Dermis blood vessel endothelial cell (primary cell): ENCODE results near the gene GRB10. TPM values are rescaled to one million over a fixed set of nuclear protein-coding genes. Genes with fewer than 3 reads are reported as not detected.

ENCODE experiments used
- DNase-seq: peaks from one replicate; pipeline ENCODE4 v3.0.0; 2010
- total RNA-seq: library from RNA; depleted of rRNA; stranded (reverse); fragments of >200 nt; gene quantifications from 2 replicates; pipeline ENCODE4 v1.2.3, GENCODE V29; 2014

Gene GRB10
- total RNA-seq, 1 donor from 2014 or later, result 223 TPM

DNA sequence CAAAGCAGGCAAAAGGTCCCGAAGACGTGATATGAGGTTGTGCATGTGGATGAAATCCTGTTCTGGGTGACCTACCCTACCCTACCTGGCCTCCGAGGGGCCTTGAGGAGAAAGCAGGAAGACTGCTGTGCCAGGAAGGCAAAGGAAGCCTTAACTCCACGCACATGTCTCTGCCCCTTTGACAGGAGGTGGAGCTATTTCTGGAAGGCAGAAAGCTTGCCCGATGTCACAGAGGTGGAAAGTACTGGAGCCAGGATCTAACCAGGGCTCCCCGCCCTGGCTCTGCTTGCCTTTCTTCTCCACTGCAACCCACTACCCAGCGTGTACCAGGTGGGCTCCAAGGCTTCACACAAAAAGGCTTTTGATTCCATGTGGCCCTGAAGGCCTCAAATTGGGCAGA, 151.1 kb downstream of the GRB10 start:
- DNase-seq, result no peak

- DNase-seq, result no peak
These were observed 151.6 kb downstream of the GRB10 start for GRCh38 chr7:50631100-50631499.

DNA sequence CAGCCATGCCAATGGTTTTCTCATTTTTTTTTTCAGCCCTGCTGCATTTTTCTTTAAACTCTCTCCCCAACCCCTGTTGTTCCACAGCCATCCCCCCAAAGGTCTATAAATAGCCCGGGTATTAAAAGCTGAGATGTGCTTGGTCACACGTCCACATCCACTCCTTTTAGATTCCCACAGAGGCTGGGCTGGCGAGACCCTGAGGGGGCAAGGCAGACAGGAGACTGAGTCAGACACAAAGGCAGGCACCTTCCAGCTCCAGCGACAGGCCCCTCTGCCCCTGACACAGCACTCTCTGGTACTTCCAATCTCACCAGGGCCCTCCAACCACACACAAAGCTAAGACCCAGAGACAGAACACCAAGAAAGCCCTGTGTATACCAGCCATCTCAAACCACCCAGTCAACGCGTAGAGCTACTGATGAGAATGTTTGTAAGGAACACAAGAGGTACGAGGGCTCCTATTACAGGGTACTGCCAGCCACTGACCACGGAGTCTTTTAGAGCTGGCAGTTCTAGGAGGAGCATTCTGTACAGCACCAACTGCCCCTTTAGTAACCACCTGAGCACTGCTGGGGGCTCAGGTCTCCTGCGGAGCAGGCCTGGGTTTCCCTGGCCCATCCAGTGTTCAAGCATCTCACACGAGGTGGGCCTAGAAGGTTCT, 153.3 kb downstream of the GRB10 start:
- no peak for DNase-seq

GRCh38 chr7:50628434-50629084, 154.1 kb downstream of the GRB10 start:
- no peak for DNase-seq

DNA sequence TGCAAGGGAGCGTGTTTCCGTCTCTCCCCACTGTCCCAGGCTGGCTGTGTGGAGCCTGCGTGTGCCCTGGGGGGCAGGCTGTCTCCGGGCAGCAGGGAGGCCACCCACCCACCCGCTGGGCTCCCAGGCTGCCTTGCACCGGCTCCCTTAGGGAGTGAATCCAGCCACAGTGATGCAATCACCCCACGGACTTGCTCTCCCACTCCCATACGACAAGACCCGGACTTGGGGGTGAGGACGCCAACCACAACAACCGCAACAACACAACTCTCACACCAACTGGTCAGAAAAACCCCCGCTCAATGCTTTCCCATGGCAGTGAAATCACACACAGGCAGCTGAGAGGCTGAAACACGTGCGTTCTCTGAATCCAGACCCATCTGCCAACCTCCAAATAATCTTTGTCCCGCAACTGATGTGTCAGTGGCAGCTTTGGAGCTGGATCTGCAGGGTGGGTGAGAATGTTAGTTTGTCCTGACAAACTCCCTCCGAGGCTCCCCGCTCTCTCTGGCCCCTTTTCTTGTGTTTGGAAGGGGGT, 154.8 kb downstream of the GRB10 start:
- DNase-seq, result no peak

GRCh38 chr7:50626286-50626685, 156.4 kb downstream of the GRB10 start:
- no peak for DNase-seq

GRCh38 chr7:50625360-50625759, 157.3 kb downstream of the GRB10 start:
- DNase-seq, result no peak

DNA sequence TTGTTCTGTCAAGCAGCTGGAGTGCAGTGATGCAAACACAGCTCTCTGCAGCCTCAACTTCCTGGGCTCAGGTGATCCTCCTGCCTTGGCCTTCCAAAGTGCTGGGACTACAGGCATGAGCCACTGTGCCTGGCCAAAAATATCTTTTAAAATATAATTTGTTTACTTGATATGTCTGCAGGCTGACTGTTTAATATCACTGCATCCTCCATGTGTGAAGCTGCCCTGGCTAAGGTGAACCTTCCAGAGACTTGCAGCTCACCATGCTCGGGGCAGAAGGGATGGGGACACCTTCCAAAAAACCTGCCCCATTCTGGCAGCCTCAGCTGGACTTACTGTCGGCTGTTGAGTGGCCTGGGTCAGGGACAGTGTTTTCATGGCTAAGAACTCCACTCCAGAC, 159.9 kb downstream of the GRB10 start:
- no peak for DNase-seq

- DNase-seq, result no peak
These were observed 160.7 kb downstream of the GRB10 start for GRCh38 chr7:50621973-50622490.

- DNase-seq, result no peak
These were observed 161.5 kb downstream of the GRB10 start for GRCh38 chr7:50621206-50621605.

- DNase-seq, result no peak
These were observed 162.3 kb downstream of the GRB10 start for GRCh38 chr7:50620433-50620832.

- no peak for DNase-seq
These were observed 163.0 kb downstream of the GRB10 start for GRCh38 chr7:50619684-50620083.

- no peak for DNase-seq
These were observed 164.4 kb downstream of the GRB10 start for GRCh38 chr7:50618281-50618680.

- no peak for DNase-seq
These were observed 167.1 kb downstream of the GRB10 start for GRCh38 chr7:50615519-50616080.

DNA sequence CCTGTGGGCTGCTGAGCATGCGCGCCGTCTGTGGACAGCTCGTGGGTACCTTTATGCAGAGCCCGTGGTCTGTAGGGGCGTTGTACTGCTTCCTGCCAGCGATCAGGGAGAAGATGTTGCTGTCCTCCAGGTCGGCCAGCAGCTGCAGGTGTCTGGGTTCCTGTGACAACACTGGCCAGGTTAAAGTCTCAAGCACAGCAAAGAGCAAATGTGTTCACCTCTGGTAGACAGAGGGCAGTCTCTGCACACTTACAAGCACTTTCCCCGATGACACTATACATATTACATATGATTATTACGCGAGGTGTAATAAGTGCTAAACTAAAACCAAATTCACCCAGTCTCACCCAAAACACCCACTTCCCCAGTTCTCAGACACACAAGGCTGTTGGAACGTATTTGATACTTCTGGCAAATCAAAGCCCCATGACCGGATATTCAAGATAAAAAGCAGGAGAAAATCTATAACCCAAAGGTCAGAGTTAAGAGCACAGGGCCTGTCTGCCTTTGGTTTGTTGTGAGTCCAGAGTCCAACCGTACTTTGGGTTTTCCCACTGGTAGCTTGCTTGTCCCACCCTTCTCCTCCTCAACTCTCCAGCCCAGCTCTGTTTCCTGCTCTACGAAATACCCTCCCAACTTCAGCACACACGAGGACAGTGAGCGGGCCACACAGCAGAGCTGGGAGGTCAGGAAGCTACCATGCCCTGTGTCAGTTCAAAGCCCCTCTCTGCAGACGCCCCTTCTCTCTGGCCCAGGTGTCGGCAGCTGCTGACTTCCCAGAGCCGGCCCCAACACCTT, 167.8 kb downstream of the GRB10 start:
- DNase-seq, result peak; percentile 12

DNA sequence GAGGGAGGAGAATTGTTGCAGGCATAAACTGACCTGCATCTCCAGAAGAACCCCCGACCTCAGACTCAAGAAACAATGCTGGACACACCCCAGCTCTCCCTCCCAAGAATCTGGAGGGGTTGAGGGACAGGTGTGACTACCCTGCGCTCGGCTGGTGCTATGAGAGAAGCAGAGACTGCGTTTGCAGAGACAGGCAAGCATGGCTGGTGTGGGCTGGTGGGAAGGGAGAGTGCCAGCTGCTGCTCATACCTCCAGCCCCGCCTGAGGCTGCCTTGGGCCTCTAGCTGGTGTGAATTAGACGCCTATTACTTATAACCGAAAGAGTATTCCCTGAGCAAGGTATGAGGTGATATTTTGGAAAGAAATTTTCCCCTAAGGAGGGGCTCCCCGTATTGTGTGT, 169.2 kb downstream of the GRB10 start:
- no peak for DNase-seq

DNA sequence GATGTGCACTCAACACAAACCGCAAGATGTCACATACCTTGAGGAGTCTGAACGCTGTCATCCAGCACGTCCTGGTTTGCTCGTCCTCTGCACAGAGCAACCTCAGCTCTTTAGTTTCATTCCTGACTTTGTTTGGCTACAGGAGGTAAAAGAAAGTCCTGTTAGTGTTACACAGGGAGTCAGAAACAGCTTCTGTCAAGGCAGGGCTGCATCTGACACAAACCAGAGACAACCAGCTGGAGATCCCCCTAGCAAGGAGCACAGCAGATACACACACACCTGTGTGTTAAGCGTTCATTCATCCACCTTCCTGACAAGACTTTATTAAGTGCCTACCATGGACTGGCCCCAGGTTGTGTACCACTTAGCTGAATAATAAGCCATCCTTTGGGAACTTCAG, 170.0 kb downstream of the GRB10 start:
- no peak for DNase-seq

- peak; percentile 74 for DNase-seq
These were observed 172.0 kb downstream of the GRB10 start for GRCh38 chr7:50610521-50611277.

DNA sequence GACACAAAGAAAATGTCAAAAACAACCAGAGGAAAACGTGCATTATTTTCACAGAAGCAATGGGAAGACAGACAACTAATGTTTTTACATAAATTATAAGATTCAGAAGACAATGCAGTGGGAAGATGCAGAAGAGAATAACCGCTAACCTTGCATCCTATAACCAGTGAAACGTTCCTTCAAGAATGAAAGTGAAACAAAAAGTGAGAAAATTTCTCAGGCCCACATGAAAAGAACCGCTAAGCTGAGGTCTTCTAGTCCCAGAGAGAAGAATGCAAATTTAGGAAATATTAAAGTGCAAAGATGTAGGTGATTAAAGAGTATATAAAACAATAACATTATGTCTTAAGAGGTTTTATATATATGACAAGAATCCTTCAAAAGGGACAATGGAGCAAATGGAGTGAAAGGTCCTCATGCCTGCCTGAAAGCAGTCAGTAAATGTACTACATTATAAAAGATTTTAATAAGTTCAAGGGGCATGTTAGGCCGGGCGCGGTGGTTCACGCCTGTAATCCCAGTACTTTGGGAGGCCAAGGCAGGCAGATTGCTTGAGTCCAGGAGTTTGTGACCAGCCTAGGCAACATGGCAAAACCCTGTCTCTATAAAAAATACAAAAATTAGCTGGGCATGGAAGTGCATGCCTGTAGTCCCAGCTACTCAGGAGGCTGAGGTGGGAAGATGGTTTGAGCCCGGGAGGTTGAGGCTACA, 174.3 kb downstream of the GRB10 start:
- DNase-seq, result no peak

DNA sequence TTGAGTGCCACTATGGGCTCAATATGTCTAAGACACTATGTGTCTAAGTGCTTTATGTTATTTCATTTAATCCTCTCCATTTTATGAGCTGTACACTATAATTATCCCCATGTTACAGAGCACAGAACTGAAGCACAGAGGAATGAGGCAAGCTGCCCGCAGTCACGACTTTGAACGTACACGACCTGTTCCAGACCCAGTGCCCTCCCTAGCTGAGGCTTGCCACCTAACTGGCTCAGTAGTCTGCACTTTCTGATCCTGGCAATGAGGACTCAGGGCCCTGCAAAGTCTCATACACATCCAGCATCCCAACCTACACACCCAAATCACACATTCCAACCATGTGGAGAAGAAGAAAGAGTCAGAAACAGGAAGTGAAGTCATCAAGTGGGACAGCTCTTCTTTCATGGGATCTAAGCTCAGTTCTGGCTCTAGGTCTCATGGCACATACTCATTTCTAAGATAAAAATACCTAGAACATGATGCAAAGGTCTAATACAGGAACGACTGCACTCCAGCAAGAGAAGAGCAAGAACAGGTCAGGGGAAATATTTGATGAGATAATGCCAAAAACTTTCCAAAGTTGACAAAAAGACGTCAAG, 175.1 kb downstream of the GRB10 start:
- DNase-seq, result no peak

- DNase-seq, result no peak
These were observed 177.6 kb downstream of the GRB10 start for GRCh38 chr7:50605059-50605458.
